Astrocyte (in vitro differentiated cells and primary cell): ENCODE measurements around the gene PLXND1.

Source experiments
- EZH2 ChIP-seq: IDR thresholded peaks from 2 replicates; pipeline ENCODE4 v1.6.1; 2012; ENCODE audit warnings: mild to moderate bottlenecking, low read length, inconsistent platforms; ENCODE audit not compliant: insufficient read depth
- TF ChIP-seq, protein P1 (sequence below): IDR thresholded peaks from 2 replicates; pipeline ENCODE4 v1.5.1; 2011; ENCODE audit warnings: low read depth, mild to moderate bottlenecking, inconsistent platforms, low read length, moderate library complexity; ENCODE audit not compliant: insufficient read depth

GRCh38 chr3:129559565-129560079 lies 46.9 kb downstream of the PLXND1 start:
- TF ChIP-seq, protein P1, sequence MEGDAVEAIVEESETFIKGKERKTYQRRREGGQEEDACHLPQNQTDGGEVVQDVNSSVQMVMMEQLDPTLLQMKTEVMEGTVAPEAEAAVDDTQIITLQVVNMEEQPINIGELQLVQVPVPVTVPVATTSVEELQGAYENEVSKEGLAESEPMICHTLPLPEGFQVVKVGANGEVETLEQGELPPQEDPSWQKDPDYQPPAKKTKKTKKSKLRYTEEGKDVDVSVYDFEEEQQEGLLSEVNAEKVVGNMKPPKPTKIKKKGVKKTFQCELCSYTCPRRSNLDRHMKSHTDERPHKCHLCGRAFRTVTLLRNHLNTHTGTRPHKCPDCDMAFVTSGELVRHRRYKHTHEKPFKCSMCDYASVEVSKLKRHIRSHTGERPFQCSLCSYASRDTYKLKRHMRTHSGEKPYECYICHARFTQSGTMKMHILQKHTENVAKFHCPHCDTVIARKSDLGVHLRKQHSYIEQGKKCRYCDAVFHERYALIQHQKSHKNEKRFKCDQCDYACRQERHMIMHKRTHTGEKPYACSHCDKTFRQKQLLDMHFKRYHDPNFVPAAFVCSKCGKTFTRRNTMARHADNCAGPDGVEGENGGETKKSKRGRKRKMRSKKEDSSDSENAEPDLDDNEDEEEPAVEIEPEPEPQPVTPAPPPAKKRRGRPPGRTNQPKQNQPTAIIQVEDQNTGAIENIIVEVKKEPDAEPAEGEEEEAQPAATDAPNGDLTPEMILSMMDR = no peak
- no peak for TF ChIP-seq EZH2
